Suprapubic skin (tissue), 4 donors: ENCODE results near the gene PPP1R9B. TPM values are rescaled to one million over a fixed set of nuclear protein-coding genes. Genes with fewer than 3 reads are reported as not detected.

Experiments used
- DNase-seq, 2 donors: peaks; one replicate each; pipeline ENCODE4 v3.0.0-alpha.2; 2019; ENCODE audit warnings: low spot score in 2 of 2
- H3K27ac ChIP-seq: fragments of 200-600 bp; sonication (generic); one replicate; pipeline ENCODE4 v1.5.1; 2019
- H3K27me3 ChIP-seq: fragments of 200-600 bp; sonication (generic); one replicate; pipeline ENCODE4 v1.5.1; 2019
- H3K36me3 ChIP-seq: fragments of 200-600 bp; sonication (generic); one replicate; pipeline ENCODE4 v1.5.1; 2019
- H3K4me1 ChIP-seq: fragments of 200-600 bp; sonication (generic); one replicate; pipeline ENCODE4 v1.5.1; 2019
- H3K4me3 ChIP-seq: fragments of 200-600 bp; sonication (generic); one replicate; pipeline ENCODE4 v1.5.1; 2019; ENCODE audit warnings: mild to moderate bottlenecking
- H3K9me3 ChIP-seq: fragments of 200-600 bp; sonication (generic); one replicate; pipeline ENCODE4 v1.5.1; 2019
- CTCF ChIP-seq, 2 donors: fragments of 200-600 bp in 1 of 2; fragments of 450-650 bp in 1 of 2; sonication (generic) in 1 of 2; IDR thresholded peaks; one replicate each; pipeline ENCODE4 v1.5.1; 2016 to 2019; ENCODE audit warnings: antibody characterized with exemption in 2 of 2, mild to moderate bottlenecking in 1 of 2, moderate library complexity in 1 of 2
- EP300 ChIP-seq: sonication (generic); formaldehyde crosslinking; IDR thresholded peaks from one replicate; pipeline ENCODE4 v1.6.1; 2017; ENCODE audit warnings: antibody characterized with exemption
- POLR2A ChIP-seq, 2 donors: fragments of 450-650 bp; IDR thresholded peaks; one replicate each; pipeline ENCODE4 v1.6.1; 2017; ENCODE audit warnings: antibody characterized with exemption in 2 of 2, mild to moderate bottlenecking in 2 of 2, moderate library complexity in 2 of 2
- POLR2AphosphoS5 ChIP-seq, 3 donors: sonication (generic); formaldehyde crosslinking; IDR thresholded peaks; one replicate each; pipeline ENCODE4 v1.6.1; 2017; ENCODE audit warnings: antibody characterized with exemption in 3 of 3
- WGBS: methylation state at CpG from one replicate; pipeline ENCODE4 v1.1.5; 2018; 5-methylcytosine and 5-hydroxymethylcytosine counted together
- total RNA-seq, 4 donors: library from RNA; depleted of rRNA; stranded (reverse); fragments of >200 nt; gene quantifications; one replicate each; pipeline ENCODE4 v1.1.0, GENCODE V29; 2016

The PPP1R9B gene
- total RNA-seq, 4 donors from 2014 or later = 21.5 to 26.2 (median 23.7) TPM

- Histone ChIP-seq H3K27me3 (peaks cover 12% of the 10 kb centered on the region), H3K27ac (peak overlapping the region; percentile 58), H3K4me3 (peak overlapping the region; percentile 5), H3K36me3 (peaks cover 46% of the 10 kb centered on the region), H3K9me3 (no peaks in the 10 kb centered on the region), H3K4me1 (peaks cover 40% of the 10 kb centered on the region)
- DNase-seq = no peak
- no peak for TF ChIP-seq POLR2A (IDR thresholded peaks at IDR 0.05)
- TF ChIP-seq POLR2AphosphoS5 (IDR thresholded peaks at IDR 0.05) = peak in 1 of 3 donors; percentile 7
- TF ChIP-seq CTCF (IDR thresholded peaks at IDR 0.05) = no peak
- TF ChIP-seq EP300 = no peak
- WGBS = 63% methylated on average over 6 of the region's 6 CpGs
Observed at GRCh38 chr17:50196826-50197225, 46.3 kb upstream of the PPP1R9B start.

- no peaks in the 10 kb centered on the region for H3K9me3 ChIP-seq
- peak overlapping the region; percentile 17 for H3K4me3 ChIP-seq
- DNase-seq = no peak
- WGBS = 56% methylated on average over 3 of the region's 5 CpGs
- peak overlapping the region; percentile 71 for H3K27ac ChIP-seq
- H3K36me3 ChIP-seq = peaks cover 50% of the 10 kb centered on the region
- peaks cover 36% of the 10 kb centered on the region for H3K4me1 ChIP-seq
- peaks cover 4% of the 10 kb centered on the region for H3K27me3 ChIP-seq
- TF ChIP-seq POLR2A (IDR thresholded peaks at IDR 0.05) (no peak), POLR2AphosphoS5 (IDR thresholded peaks at IDR 0.05) (no peak), EP300 (no peak), CTCF (IDR thresholded peaks at IDR 0.05) (no peak)
Observed at GRCh38 chr17:50196036-50196435, 45.6 kb upstream of the PPP1R9B start.

- Histone ChIP-seq H3K27ac (peak overlapping the region; percentile 71), H3K4me3 (no peak overlapping the region), H3K36me3 (peaks cover 56% of the 10 kb centered on the region), H3K27me3 (no peaks in the 10 kb centered on the region), H3K9me3 (no peaks in the 10 kb centered on the region), H3K4me1 (peaks cover 32% of the 10 kb centered on the region)
- no peak for DNase-seq
- no peak for TF ChIP-seq POLR2AphosphoS5 (IDR thresholded peaks at IDR 0.05)
- TF ChIP-seq EP300 = no peak
- TF ChIP-seq CTCF (IDR thresholded peaks at IDR 0.05) = no peak
- TF ChIP-seq POLR2A (IDR thresholded peaks at IDR 0.05) = no peak
- 63% methylated on average over 17 of the region's 17 CpGs for WGBS
Observed at GRCh38 chr17:50194934-50195865, 44.7 kb upstream of the PPP1R9B start.

- H3K4me3 ChIP-seq = no peak overlapping the region
- H3K27me3 ChIP-seq = no peaks in the 10 kb centered on the region
- no peaks in the 10 kb centered on the region for H3K9me3 ChIP-seq
- WGBS = 75% methylated on average over 21 of the region's 25 CpGs
- H3K36me3 ChIP-seq = peaks cover 56% of the 10 kb centered on the region
- peak overlapping the region; percentile 19 for H3K27ac ChIP-seq
- H3K4me1 ChIP-seq = peaks cover 23% of the 10 kb centered on the region
- TF ChIP-seq POLR2A (IDR thresholded peaks at IDR 0.05) (no peak), EP300 (no peak), POLR2AphosphoS5 (IDR thresholded peaks at IDR 0.05) (no peak), CTCF (IDR thresholded peaks at IDR 0.05) (no peak)
- no peak for DNase-seq
Observed at GRCh38 chr17:50194140-50194933, 43.9 kb upstream of the PPP1R9B start.
